Measurements from ENCODE around the gene GPATCH3. TPM values are rescaled to one million over a fixed set of nuclear protein-coding genes. Genes with fewer than 3 reads are reported as not detected.
A peak's percentile ranks its signal among the peaks of the same experiment; 100 is the strongest.
"Not testable (repeated sequence)": the region's sequence is repeated elsewhere in the genome, so short reads cannot be mapped to it uniquely, and the experiment has no call there.

Gene GPATCH3
- total and polyA plus RNA-seq, 3 experiments from 2014 or later = 15.2 to 21.3 (median 20.0) TPM

DNA sequence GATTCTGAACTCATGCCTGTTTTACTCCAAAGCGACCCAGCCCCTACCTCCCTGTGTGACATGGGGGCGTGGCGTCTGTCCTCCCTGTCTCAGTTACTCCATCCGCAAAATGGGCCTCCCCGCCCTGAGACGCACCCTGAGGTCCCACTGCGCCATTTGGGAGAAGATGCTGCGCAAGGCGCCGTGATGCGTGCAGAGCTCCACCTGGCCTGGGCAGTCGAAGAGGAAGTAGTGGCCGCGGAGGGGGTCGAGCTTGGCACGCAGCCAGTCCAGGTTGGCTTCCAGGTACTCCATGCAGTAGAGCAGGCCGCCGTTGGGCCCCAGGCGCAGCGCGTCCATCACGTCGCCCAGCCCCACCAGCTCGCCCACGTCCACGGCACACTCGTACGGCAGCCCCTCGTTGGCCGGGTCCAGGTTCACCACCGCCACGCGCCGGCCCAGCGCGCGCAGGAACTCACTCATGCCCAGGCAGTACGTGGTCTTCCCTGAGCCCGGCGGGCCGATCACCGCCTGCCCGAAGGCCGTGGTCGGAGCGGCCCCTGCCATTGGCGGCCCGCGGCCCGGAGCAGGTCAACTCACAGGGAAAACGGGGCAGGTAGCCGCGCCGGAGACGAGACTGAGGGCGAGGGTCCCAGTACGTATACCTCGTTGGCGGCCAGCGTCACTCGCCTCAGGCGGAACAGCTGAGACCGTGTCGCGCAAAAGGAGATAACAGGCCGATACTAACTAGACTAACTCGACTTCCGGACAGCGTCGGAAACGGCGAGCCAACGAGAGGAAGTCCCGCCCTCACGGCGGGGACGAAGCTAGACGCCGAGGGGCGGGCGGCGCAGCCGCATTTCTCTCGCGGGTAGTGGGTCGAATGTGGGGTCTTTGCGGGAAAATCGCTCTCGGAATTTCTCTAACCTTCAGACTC is 10.5 kb downstream of the GPATCH3 start, which contains the start of gene GPN2:
Gene GPN2, minus strand, starts transcription at position 733 of the 916 bp plus-strand sequence. Its CDS starts 187 bp downstream, at position 546.
- Mint-ChIP-seq H3K27me3 (no peaks in the 10 kb centered on the region), H3K27ac (peak within 1 kb of the TSS; percentile 88 to 99 (median 96)), H3K9me3 (no peaks in the 10 kb centered on the region), H3K36me3 (peaks cover 11 to 78% (median 16%) of the 10 kb centered on the region in 3 donors), H3K4me1 (peaks cover 32 to 48% (median 35%) of the 10 kb centered on the region in 3 donors), H3K4me3 (peak within 1 kb of the TSS; percentile 93 to 96 (median 94))
- Histone ChIP-seq H3K9me3 (ENCODE audit: low read length) (no peaks in the 10 kb centered on the region), H3K27ac (ENCODE audit: low read depth, low read length) (peak within 1 kb of the TSS; percentile 91), H3K4me1 (ENCODE audit: insufficient read depth, low read length) (peaks cover 19% of the 10 kb centered on the region), H3K4me3 (ENCODE audit: low read length) (peak within 1 kb of the TSS; percentile 92), H3K36me3 (ENCODE audit: insufficient read depth, low read length) (peaks cover 30% of the 10 kb centered on the region), H3K27me3 (ENCODE audit: insufficient read depth, low read length, poor library complexity, severe bottlenecking) (no peaks in the 10 kb centered on the region)
- DNase-seq = peak; percentile 64 to 85 (median 72)
- ChIA-PET POLR2A (interaction anchor here (1.0 to 3.0 kb wide), 6 partner anchors 10 to 390 kb away, joined by 4 to 39 read pairs (median 6); partner anchors contain the start of genes GPATCH3 and NUDC), CTCF (interaction anchor here (1.0 to 2.8 kb wide), 11 partner anchors 11 to 420 kb away, joined by 3 to 13 read pairs (median 5); partner anchors contain the start of genes GPATCH3 and NUDC)

DNA sequence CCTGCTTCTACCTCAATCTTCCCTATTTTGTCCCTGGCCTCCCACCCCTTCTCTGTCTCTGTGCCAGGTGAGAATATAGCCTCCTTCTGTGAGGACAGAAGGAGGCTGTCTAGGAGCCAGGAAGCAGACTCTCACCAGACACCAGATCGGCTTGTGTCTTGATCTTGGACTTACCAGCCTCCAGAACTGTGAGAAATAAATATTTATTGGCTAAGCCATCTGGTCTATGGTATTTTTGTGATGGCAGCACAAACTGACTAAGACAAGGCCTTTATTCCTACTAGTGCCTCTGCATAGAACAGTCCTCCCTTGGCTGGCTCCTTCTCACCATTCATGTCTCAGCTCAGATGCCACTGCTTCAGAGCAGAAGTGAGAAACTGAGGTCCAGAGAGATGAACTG is 12.0 kb downstream of the GPATCH3 start:
- peaks cover 0 to under 1% of the 10 kb centered on the region in 2 donors for H3K27me3 Mint-ChIP-seq

GRCh38 chr1:26887125-26887524 is 13.1 kb downstream of the GPATCH3 start:
- Histone ChIP-seq H3K27ac (ENCODE audit: low read depth, low read length) (no peak overlapping the region), H3K4me3 (ENCODE audit: low read length) (no peak overlapping the region), H3K36me3 (ENCODE audit: insufficient read depth, low read length) (peaks cover 52% of the 10 kb centered on the region), H3K4me1 (ENCODE audit: insufficient read depth, low read length) (peaks cover 19% of the 10 kb centered on the region), H3K9me3 (ENCODE audit: low read length) (no peaks in the 10 kb centered on the region), H3K27me3 (ENCODE audit: insufficient read depth, low read length, poor library complexity, severe bottlenecking) (no peaks in the 10 kb centered on the region)
- H3K36me3 Mint-ChIP-seq = peaks cover 11 to 80% (median 26%) of the 10 kb centered on the region in 3 donors
- DNase-seq = peak in 1 of 5 donors; percentile 25
- H3K27me3 Mint-ChIP-seq = peaks cover 0 to 2% of the 10 kb centered on the region in 2 donors
- H3K4me3 Mint-ChIP-seq = peak overlapping the region in 6 of 7 donors; percentile 43 to 93 (median 58)
- H3K27ac Mint-ChIP-seq = peak overlapping the region; percentile 45 to 88 (median 78)
- ChIA-PET POLR2A (interaction anchor here (0.7 to 1.5 kb wide), 2 partner anchors 13 to 44 kb away, joined by 3 to 5 read pairs; partner anchors contain the start of gene GPATCH3), CTCF (interaction anchor here (0.8 to 2.4 kb wide), 6 partner anchors 9 to 285 kb away, joined by 3 to 10 read pairs (median 5); no protein-coding TSS in a partner anchor)
- peaks cover 40 to 44% (median 44%) of the 10 kb centered on the region in 3 donors for H3K4me1 Mint-ChIP-seq
- no peaks in the 10 kb centered on the region for H3K9me3 Mint-ChIP-seq

More for the DNA sequence above, 12.0 kb downstream of the GPATCH3 start:
- ChIA-PET CTCF (interaction anchor here (0.9 to 2.4 kb wide), 2 partner anchors 9 to 22 kb away, joined by 3 to 10 read pairs; no protein-coding TSS in a partner anchor), POLR2A (interaction anchor here (0.5 kb wide), 1 partner anchor 88 kb away, joined by 3 read pairs; no protein-coding TSS in a partner anchor)
- Mint-ChIP-seq H3K4me1 (peaks cover 34 to 44% (median 36%) of the 10 kb centered on the region in 3 donors), H3K27ac (peak overlapping the region; percentile 77 to 99 (median 95)), H3K36me3 (peaks cover 11 to 80% (median 16%) of the 10 kb centered on the region in 3 donors), H3K9me3 (no peaks in the 10 kb centered on the region), H3K4me3 (peak overlapping the region; percentile 51 to 96 (median 93))
- H3K4me3 ChIP-seq (ENCODE audit: low read length) = no peak overlapping the region
- no peaks in the 10 kb centered on the region for H3K27me3 ChIP-seq (ENCODE audit: insufficient read depth, low read length, poor library complexity, severe bottlenecking)
- DNase-seq = no peak
- peaks cover 41% of the 10 kb centered on the region for H3K36me3 ChIP-seq (ENCODE audit: insufficient read depth, low read length)
- H3K4me1 ChIP-seq (ENCODE audit: insufficient read depth, low read length) = peaks cover 19% of the 10 kb centered on the region
- no peak overlapping the region for H3K27ac ChIP-seq (ENCODE audit: low read depth, low read length)
- no peaks in the 10 kb centered on the region for H3K9me3 ChIP-seq (ENCODE audit: low read length)

GRCh38 chr1:26882696-26883463 is 17.4 kb downstream of the GPATCH3 start:
- Histone ChIP-seq H3K27ac (ENCODE audit: low read depth, low read length) (no peak overlapping the region), H3K4me1 (ENCODE audit: insufficient read depth, low read length) (no peaks in the 10 kb centered on the region), H3K27me3 (ENCODE audit: insufficient read depth, low read length, poor library complexity, severe bottlenecking) (no peaks in the 10 kb centered on the region), H3K4me3 (ENCODE audit: low read length) (no peak overlapping the region), H3K36me3 (ENCODE audit: insufficient read depth, low read length) (peaks cover 45% of the 10 kb centered on the region), H3K9me3 (ENCODE audit: low read length) (no peaks in the 10 kb centered on the region)
- peaks cover 0 to 2% of the 10 kb centered on the region in 2 donors for H3K27me3 Mint-ChIP-seq
- no peak overlapping the region for H3K4me3 Mint-ChIP-seq
- H3K9me3 Mint-ChIP-seq = no peaks in the 10 kb centered on the region
- ChIA-PET POLR2A (interaction anchor here (0.7 to 1.5 kb wide), 2 partner anchors 17 to 199 kb away, joined by 4 to 5 read pairs; no protein-coding TSS in a partner anchor), CTCF (interaction anchor here (1.4 to 1.6 kb wide), 2 partner anchors 20 to 281 kb away, joined by 3 read pairs; partner anchors contain the start of gene SFN)
- DNase-seq = no peak
- H3K4me1 Mint-ChIP-seq = peaks cover 13 to 17% (median 17%) of the 10 kb centered on the region in 3 donors
- peaks cover 11 to 81% (median 30%) of the 10 kb centered on the region in 3 donors for H3K36me3 Mint-ChIP-seq
- H3K27ac Mint-ChIP-seq = peak overlapping the region in 5 of 8 donors; percentile 0 to 59 (median 18)

DNA sequence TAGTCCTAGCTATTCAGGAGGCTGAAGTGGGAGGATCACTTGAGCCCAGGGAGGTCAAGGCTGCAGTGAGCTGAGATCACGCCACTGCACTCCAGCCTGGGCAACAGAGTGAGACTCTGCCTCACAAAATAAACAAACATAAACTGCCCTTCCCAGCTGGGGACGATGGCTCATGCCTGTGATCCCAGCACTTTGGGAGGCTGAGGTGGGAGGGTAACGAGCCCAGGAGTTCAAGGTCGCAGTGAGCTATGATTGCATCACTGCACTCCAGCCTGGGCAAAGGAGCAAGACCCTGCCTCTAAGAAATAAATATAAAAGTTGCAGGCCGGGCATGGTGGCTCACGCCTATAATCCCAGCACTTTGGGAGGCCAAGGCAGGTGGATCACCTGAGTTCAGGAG is 18.7 kb downstream of the GPATCH3 start:
- DNase-seq; H3K4me3 ChIP-seq (ENCODE audit: low read length); H3K27ac Mint-ChIP-seq; H3K4me3 Mint-ChIP-seq; H3K27ac ChIP-seq (ENCODE audit: low read depth, low read length); H3K9me3 ChIP-seq (ENCODE audit: low read length); H3K27me3 Mint-ChIP-seq; H3K9me3 Mint-ChIP-seq; H3K27me3 ChIP-seq (ENCODE audit: insufficient read depth, low read length, poor library complexity, severe bottlenecking); H3K4me1 ChIP-seq (ENCODE audit: insufficient read depth, low read length): not testable (repeated sequence)
- H3K36me3 Mint-ChIP-seq = peaks cover 11 to 84% (median 27%) of the 10 kb centered on the region in 3 donors
- H3K4me1 Mint-ChIP-seq = peaks cover 7 to 14% (median 13%) of the 10 kb centered on the region in 3 donors
- POLR2A ChIA-PET = interaction anchor here (0.6 to 1.5 kb wide), 2 partner anchors 16 to 17 kb away, joined by 3 to 4 read pairs; no protein-coding TSS in a partner anchor
- H3K36me3 ChIP-seq (ENCODE audit: insufficient read depth, low read length) = peaks cover 43% of the 10 kb centered on the region
- CTCF ChIA-PET = interaction anchor here (0.9 to 1.6 kb wide), 8 partner anchors 19 to 381 kb away, joined by 3 to 6 read pairs (median 3); partner anchors contain the start of gene GPATCH3

DNA sequence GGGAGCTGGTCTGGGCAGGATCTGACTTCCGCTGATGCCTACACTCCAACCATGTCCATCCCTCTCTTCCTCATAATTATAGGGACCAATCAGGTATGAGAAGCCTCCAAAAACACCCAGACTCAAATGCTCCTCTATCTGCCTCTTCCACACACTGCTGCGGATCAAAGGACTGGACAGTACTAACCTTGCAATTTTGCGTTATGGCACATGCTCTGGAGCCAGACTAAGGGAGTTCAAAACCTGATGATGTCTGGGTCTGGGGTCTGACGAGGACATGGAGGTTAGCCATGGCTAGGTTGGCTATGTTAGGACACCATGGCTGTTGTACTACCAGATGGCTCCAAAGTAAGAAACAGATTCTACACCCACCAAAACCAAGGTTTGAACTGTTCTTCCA is 20.5 kb downstream of the GPATCH3 start:
- no peaks in the 10 kb centered on the region for H3K9me3 Mint-ChIP-seq
- Histone ChIP-seq H3K36me3 (ENCODE audit: insufficient read depth, low read length) (peaks cover 39% of the 10 kb centered on the region), H3K4me3 (ENCODE audit: low read length) (no peak overlapping the region), H3K4me1 (ENCODE audit: insufficient read depth, low read length) (no peaks in the 10 kb centered on the region), H3K9me3 (ENCODE audit: low read length) (no peaks in the 10 kb centered on the region), H3K27me3 (ENCODE audit: insufficient read depth, low read length, poor library complexity, severe bottlenecking) (no peaks in the 10 kb centered on the region), H3K27ac (ENCODE audit: low read depth, low read length) (no peak overlapping the region)
- no peak overlapping the region for H3K4me3 Mint-ChIP-seq
- DNase-seq = no peak
- H3K27me3 Mint-ChIP-seq = peaks cover 0 to 2% of the 10 kb centered on the region in 2 donors
- ChIA-PET POLR2A (no interaction called here), CTCF (interaction anchor here (0.6 to 3.7 kb wide), 6 partner anchors 9 to 278 kb away, joined by 3 to 17 read pairs (median 8); no protein-coding TSS in a partner anchor)
- H3K27ac Mint-ChIP-seq = peak overlapping the region in 2 of 8 donors; percentile 5 to 11
- H3K36me3 Mint-ChIP-seq = peaks cover 4 to 80% (median 22%) of the 10 kb centered on the region in 3 donors
- peaks cover 0 to 9% (median 9%) of the 10 kb centered on the region in 3 donors for H3K4me1 Mint-ChIP-seq

DNA sequence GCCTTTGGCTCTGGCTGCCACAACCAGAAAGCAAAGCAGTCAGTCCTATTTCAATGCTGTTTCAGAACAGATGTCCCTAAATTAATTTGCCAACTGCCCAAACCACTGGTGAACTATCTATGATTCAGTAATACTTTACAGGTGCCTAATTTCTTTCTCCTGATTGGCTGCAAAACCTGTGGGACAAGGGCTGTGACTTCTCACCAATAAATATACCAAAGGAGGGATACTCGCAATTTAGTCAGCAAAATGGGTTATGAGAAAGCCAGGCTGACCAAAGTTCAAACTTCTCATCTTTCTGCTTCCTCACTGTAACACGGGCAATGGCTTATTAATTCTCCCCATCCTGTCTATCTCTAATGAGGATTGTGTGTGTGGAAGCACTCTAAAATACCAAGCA is 22.9 kb downstream of the GPATCH3 start:
- DNase-seq = no peak
- no peaks in the 10 kb centered on the region for H3K27me3 ChIP-seq (ENCODE audit: insufficient read depth, low read length, poor library complexity, severe bottlenecking)
- Mint-ChIP-seq H3K4me3 (no peak overlapping the region), H3K9me3 (no peaks in the 10 kb centered on the region), H3K27me3 (no peaks in the 10 kb centered on the region), H3K4me1 (no peaks in the 10 kb centered on the region), H3K36me3 (peaks cover 0 to 60% (median 8%) of the 10 kb centered on the region in 3 donors), H3K27ac (peak overlapping the region in 1 of 8 donors; percentile 61)
- peaks cover 19% of the 10 kb centered on the region for H3K36me3 ChIP-seq (ENCODE audit: insufficient read depth, low read length)
- POLR2A ChIA-PET = no interaction called here
- CTCF ChIA-PET = interaction anchor here (1.3 to 3.7 kb wide), 10 partner anchors 9 to 275 kb away, joined by 3 to 17 read pairs (median 9); no protein-coding TSS in a partner anchor
- H3K27ac ChIP-seq (ENCODE audit: low read depth, low read length) = no peak overlapping the region
- no peak overlapping the region for H3K4me3 ChIP-seq (ENCODE audit: low read length)
- H3K9me3 ChIP-seq (ENCODE audit: low read length) = no peaks in the 10 kb centered on the region
- no peaks in the 10 kb centered on the region for H3K4me1 ChIP-seq (ENCODE audit: insufficient read depth, low read length)
